ENCODE measurements around the gene KIAA1755.

The KIAA1755 gene

GRCh38 chr20:38272961-38273360 lies 12.4 kb upstream of the KIAA1755 start:
- Histone ChIP-seq H3K36me3 (no peaks in the 10 kb centered on the region), H3K4me3 (ENCODE audit: low read depth in 1 of 2, low read length in 1 of 2) (no peak overlapping the region), H3K9me3 (no peaks in the 10 kb centered on the region), H3K27me3 (no peaks in the 10 kb centered on the region), H3K27ac (no peak overlapping the region), H3K4me1 (ENCODE audit: control insufficient read depth in 1 of 2, insufficient read depth in 1 of 2, low read depth in 1 of 2, low read length in 1 of 2) (peaks cover 29 to 36% of the 10 kb centered on the region in 2 experiments)
- TF ChIP-seq CTCF (IDR thresholded peaks at IDR 0.05), result no peak

- H3K4me1 ChIP-seq (ENCODE audit: control insufficient read depth in 1 of 2, insufficient read depth in 1 of 2, low read depth in 1 of 2, low read length in 1 of 2), result peaks cover 35 to 40% of the 10 kb centered on the region in 2 experiments
- H3K27ac ChIP-seq, result no peak overlapping the region
- H3K27me3 ChIP-seq, result no peaks in the 10 kb centered on the region
- no peaks in the 10 kb centered on the region for H3K9me3 ChIP-seq
- no peaks in the 10 kb centered on the region for H3K36me3 ChIP-seq
- H3K4me3 ChIP-seq (ENCODE audit: low read depth in 1 of 2, low read length in 1 of 2), result no peak overlapping the region
- no peak for TF ChIP-seq CTCF (IDR thresholded peaks at IDR 0.05)
Observed at GRCh38 chr20:38272398-38272797, 11.9 kb upstream of the KIAA1755 start.

GRCh38 chr20:38271608-38272120 lies 11.1 kb upstream of the KIAA1755 start:
- Histone ChIP-seq H3K27me3 (no peaks in the 10 kb centered on the region), H3K9me3 (no peaks in the 10 kb centered on the region), H3K4me1 (ENCODE audit: control insufficient read depth in 1 of 2, insufficient read depth in 1 of 2, low read depth in 1 of 2, low read length in 1 of 2) (peaks cover 37 to 41% of the 10 kb centered on the region in 2 experiments), H3K36me3 (no peaks in the 10 kb centered on the region), H3K27ac (no peak overlapping the region), H3K4me3 (ENCODE audit: low read depth in 1 of 2, low read length in 1 of 2) (no peak overlapping the region)
- TF ChIP-seq CTCF (IDR thresholded peaks at IDR 0.05), result no peak

GRCh38 chr20:38270869-38271605 lies 10.5 kb upstream of the KIAA1755 start:
- Histone ChIP-seq H3K27me3 (no peaks in the 10 kb centered on the region), H3K4me3 (ENCODE audit: low read depth in 1 of 2, low read length in 1 of 2) (no peak overlapping the region), H3K9me3 (no peaks in the 10 kb centered on the region), H3K4me1 (ENCODE audit: control insufficient read depth in 1 of 2, insufficient read depth in 1 of 2, low read depth in 1 of 2, low read length in 1 of 2) (peaks cover 31 to 38% of the 10 kb centered on the region in 2 experiments), H3K36me3 (no peaks in the 10 kb centered on the region), H3K27ac (no peak overlapping the region)
- no peak for TF ChIP-seq CTCF (IDR thresholded peaks at IDR 0.05)

GRCh38 chr20:38269715-38270114 lies 9.2 kb upstream of the KIAA1755 start:
- Histone ChIP-seq H3K4me3 (ENCODE audit: low read depth in 1 of 2, low read length in 1 of 2) (no peak overlapping the region), H3K36me3 (no peaks in the 10 kb centered on the region), H3K9me3 (no peaks in the 10 kb centered on the region), H3K27me3 (no peaks in the 10 kb centered on the region), H3K4me1 (ENCODE audit: control insufficient read depth in 1 of 2, insufficient read depth in 1 of 2, low read depth in 1 of 2, low read length in 1 of 2) (peaks cover 19 to 27% of the 10 kb centered on the region in 2 experiments), H3K27ac (no peak overlapping the region)
- no peak for TF ChIP-seq CTCF (IDR thresholded peaks at IDR 0.05)
